MM.1S (cell line): Measurements from ENCODE around the gene MCM7.

Experiments used
- CTCF ChIP-seq: fragments of 300-600 bp; sonication (generic); IDR thresholded peaks from 2 replicates; pipeline ENCODE4 v1.5.1; 2016; ENCODE audit warnings: antibody characterized with exemption, low read length, mixed read lengths
- EZH2 ChIP-seq: fragments of 300-600 bp; sonication (generic); optimal IDR thresholded peaks from 2 replicates; pipeline ENCODE3; 2017; ENCODE audit warnings: low read depth, mild to moderate bottlenecking, antibody characterized with exemption, low read length, mixed read lengths
- EZH2phosphoT487 ChIP-seq: fragments of 300-600 bp; sonication (generic); IDR thresholded peaks from 2 replicates; pipeline ENCODE4 v1.6.1; 2018; ENCODE audit warnings: antibody characterized with exemption, low read length

GRCh38 chr7:100071018-100071723 lies 30.0 kb downstream of the MCM7 start:
- no peak for TF ChIP-seq CTCF
- TF ChIP-seq EZH2phosphoT487: no peak
- TF ChIP-seq EZH2: no peak
